GM21526 (cell line): Measurements from ENCODE around the gene NEK1.
"Not testable (repeated sequence)": the region's sequence is repeated elsewhere in the genome, so short reads cannot be mapped to it uniquely, and the experiment has no call there.

ENCODE experiments used
- ATAC-seq: cut with Tn5 transposase; IDR thresholded peaks from one replicate; pipeline ENCODE4 v1.9.1; 2021; ENCODE audit warnings: moderate library complexity; ENCODE audit not compliant: unreplicated experiment, low FRiP score

Gene NEK1

GRCh38 chr4:169506903-169507302 is 105.5 kb downstream of the NEK1 start:
- no peak for ATAC-seq

GRCh38 chr4:169499907-169500306 is 112.5 kb downstream of the NEK1 start:
- not testable (repeated sequence) for ATAC-seq

GRCh38 chr4:169494234-169494633 is 118.1 kb downstream of the NEK1 start:
- ATAC-seq: not testable (repeated sequence)

- ATAC-seq: no peak
These were observed 119.2 kb downstream of the NEK1 start for GRCh38 chr4:169493164-169493524.

- ATAC-seq: no peak
These were observed 119.8 kb downstream of the NEK1 start for GRCh38 chr4:169492436-169493163.

- ATAC-seq: no peak
These were observed 121.2 kb downstream of the NEK1 start for GRCh38 chr4:169491211-169491610.

- no peak for ATAC-seq
These were observed 123.1 kb downstream of the NEK1 start for GRCh38 chr4:169489306-169489705.

- ATAC-seq: peak; percentile 77
These were observed 126.3 kb downstream of the NEK1 start for GRCh38 chr4:169485791-169486742.

GRCh38 chr4:169485086-169485485 is 127.3 kb downstream of the NEK1 start:
- ATAC-seq: no peak

GRCh38 chr4:169484485-169484884 is 127.9 kb downstream of the NEK1 start:
- no peak for ATAC-seq

- ATAC-seq: no peak
These were observed 148.3 kb downstream of the NEK1 start for GRCh38 chr4:169464080-169464479.

GRCh38 chr4:169460081-169460480 is 152.3 kb downstream of the NEK1 start:
- no peak for ATAC-seq

GRCh38 chr4:169458575-169458974 is 153.8 kb downstream of the NEK1 start:
- no peak for ATAC-seq

GRCh38 chr4:169452644-169453043 is 159.7 kb downstream of the NEK1 start:
- not testable (repeated sequence) for ATAC-seq

- not testable (repeated sequence) for ATAC-seq
These were observed 163.4 kb downstream of the NEK1 start for GRCh38 chr4:169448935-169449334.

GRCh38 chr4:169446824-169447223 is 165.6 kb downstream of the NEK1 start:
- ATAC-seq: no peak

GRCh38 chr4:169443748-169444147 is 168.6 kb downstream of the NEK1 start:
- no peak for ATAC-seq

GRCh38 chr4:169440446-169440845 is 171.9 kb downstream of the NEK1 start:
- no peak for ATAC-seq

- ATAC-seq: no peak
These were observed 173.1 kb downstream of the NEK1 start for GRCh38 chr4:169439244-169439643.

- peak; percentile 37 for ATAC-seq
These were observed 174.3 kb downstream of the NEK1 start for GRCh38 chr4:169438057-169438480.

- ATAC-seq: peak; percentile 93
These were observed 174.9 kb downstream of the NEK1 start for GRCh38 chr4:169437299-169438047.
